ENCODE measurements around the gene RABGAP1L. TPM values are rescaled to one million over a fixed set of nuclear protein-coding genes. Genes with fewer than 3 reads are reported as not detected.

The RABGAP1L gene
- total and polyA plus RNA-seq, 2 donors (not counting 3 experiments of a cell fraction or from before 2014, with no cell fraction given) = 6.4 to 22.2 TPM

DNA sequence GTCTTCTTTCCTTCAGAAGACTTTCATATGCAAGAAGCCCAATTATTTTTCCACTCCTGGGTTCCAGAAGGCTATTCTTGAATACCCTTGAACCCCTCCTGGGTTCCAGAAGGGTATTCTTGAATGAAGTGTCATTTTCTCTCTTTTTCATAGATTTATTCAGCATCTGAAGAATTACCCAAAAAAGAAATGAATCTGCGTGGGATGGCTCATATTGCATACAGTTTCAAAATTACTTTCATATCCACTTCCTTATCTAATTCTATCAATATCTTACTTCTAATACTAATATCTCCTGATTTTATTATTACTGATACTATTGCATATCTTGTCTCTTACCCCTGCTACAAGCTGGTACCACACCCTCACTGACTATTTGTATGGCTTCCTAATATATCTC, 22.6 kb upstream of the RABGAP1L start:
- FAIRE-seq (no peak), DNase-seq (ENCODE audit: low read depth, low spot score) (no peak)
- BruUV-seq (replicated peaks) = no TSS peak
- Histone ChIP-seq H3K27ac (ENCODE audit: insufficient read depth, low read depth, low read length) (no peak overlapping the region), H2AFZ (ENCODE audit: low read depth, low read length) (no peak overlapping the region), H3K9me1 (replicated peaks; ENCODE audit: control insufficient read depth, extremely low read depth, insufficient read depth, low read length) (no peaks in the 10 kb centered on the region), H4K20me1 (replicated peaks; ENCODE audit: control insufficient read depth, extremely low read depth, insufficient read depth, low read length) (no peaks in the 10 kb centered on the region), H3K4me2 (ENCODE audit: insufficient read depth, low read length) (no peak overlapping the region), H3K36me3 (ENCODE audit: control insufficient read depth in 2 of 2, extremely low read depth in 1 of 2, insufficient read depth in 2 of 2, low read length in 2 of 2) (no peaks in the 10 kb centered on the region), H3K4me1 (ENCODE audit: control insufficient read depth, extremely low read depth, insufficient read depth, low read length) (no peaks in the 10 kb centered on the region), H3K79me2 (ENCODE audit: control insufficient read depth, insufficient read depth, low read length) (no peaks in the 10 kb centered on the region), H3K9ac (replicated peaks; ENCODE audit: extremely low read depth, insufficient read depth, low read length) (no peak overlapping the region), H3K9me3 (replicated peaks; ENCODE audit: control insufficient read depth, insufficient read depth, low read length) (no peaks in the 10 kb centered on the region), H3K27me3 (ENCODE audit: control insufficient read depth in 2 of 2, insufficient read depth in 2 of 2, low read length in 2 of 2) (peaks cover 0 to 2% of the 10 kb centered on the region in 2 experiments), H3K4me3 (replicated peaks in 1 of 3; ENCODE audit: insufficient read depth in 1 of 3, low read depth in 1 of 3, low read length in 3 of 3) (no peak overlapping the region)
- CTCF ChIA-PET = no interaction called here
- dilution Hi-C loops (cut with MboI; ENCODE audit: extremely low pct_ligation_motif_present, low sequenced_read_pairs) = no loop called here
- POLR2A ChIA-PET = no interaction called here
- no peak for TF ChIP-seq POLR2AphosphoS5 (IDR thresholded peaks at IDR 0.05; ENCODE audit: insufficient read depth, low read depth, low read length)
- no peak for TF ChIP-seq POLR2A (IDR thresholded peaks at IDR 0.05; ENCODE audit: low read depth, low read length)
- TF ChIP-seq JUN (IDR thresholded peaks at IDR 0.05; ENCODE audit: borderline replicate concordance, insufficient read depth, insufficient read length, low read depth) = no peak
- no peak for TF ChIP-seq EZH2 (IDR thresholded peaks at IDR 0.05; ENCODE audit: borderline replicate concordance, low read depth, low read length, severe bottlenecking)
- intact Hi-C loops (cut with micrococcal nuclease) = no loop called here

- TF ChIP-seq CTCF (IDR thresholded peaks at IDR 0.05; ENCODE audit: extremely low read depth in 1 of 2, insufficient read depth in 1 of 2, low read depth in 1 of 2, low read length in 2 of 2) = no peak
- TF ChIP-seq POLR2AphosphoS5 (IDR thresholded peaks at IDR 0.05; ENCODE audit: insufficient read depth, low read depth, low read length) = no peak
- TF ChIP-seq JUN (IDR thresholded peaks at IDR 0.05; ENCODE audit: borderline replicate concordance, insufficient read depth, insufficient read length, low read depth) = no peak
- no peak for TF ChIP-seq EZH2 (IDR thresholded peaks at IDR 0.05; ENCODE audit: borderline replicate concordance, low read depth, low read length, severe bottlenecking)
- no peak for TF ChIP-seq GATA2 (IDR thresholded peaks at IDR 0.05; ENCODE audit: insufficient read depth, insufficient read length, low read depth, low read length)
- TF ChIP-seq MYC (IDR thresholded peaks at IDR 0.05; ENCODE audit: low read depth, low read length) = no peak
- TF ChIP-seq POLR2A (IDR thresholded peaks at IDR 0.05; ENCODE audit: low read depth, low read length) = no peak
- TF ChIP-seq FOS (IDR thresholded peaks at IDR 0.05; ENCODE audit: borderline replicate concordance, insufficient read depth, low read length) = no peak
- TF ChIP-seq, protein P1, sequence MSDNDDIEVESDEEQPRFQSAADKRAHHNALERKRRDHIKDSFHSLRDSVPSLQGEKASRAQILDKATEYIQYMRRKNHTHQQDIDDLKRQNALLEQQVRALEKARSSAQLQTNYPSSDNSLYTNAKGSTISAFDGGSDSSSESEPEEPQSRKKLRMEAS (IDR thresholded peaks at IDR 0.05; ENCODE audit: insufficient read depth, insufficient read length) = no peak
- H3K9me3 ChIP-seq (replicated peaks; ENCODE audit: control insufficient read depth, insufficient read depth, low read length) = no peaks in the 10 kb centered on the region
- DNase-seq (ENCODE audit: low read depth, low spot score) (no peak), FAIRE-seq (no peak)
- intact Hi-C loops (cut with micrococcal nuclease) = no loop called here
- H3K9me1 ChIP-seq (replicated peaks; ENCODE audit: control insufficient read depth, extremely low read depth, insufficient read depth, low read length) = no peaks in the 10 kb centered on the region
- no TSS peak for BruUV-seq (replicated peaks)
- dilution Hi-C loops (cut with MboI; ENCODE audit: extremely low pct_ligation_motif_present, low sequenced_read_pairs) = no loop called here
- no peak overlapping the region for H3K4me3 ChIP-seq (replicated peaks in 1 of 3; ENCODE audit: insufficient read depth in 1 of 3, low read depth in 1 of 3, low read length in 3 of 3)
- no peak overlapping the region for H3K4me2 ChIP-seq (ENCODE audit: insufficient read depth, low read length)
- no peak overlapping the region for H3K9ac ChIP-seq (replicated peaks; ENCODE audit: extremely low read depth, insufficient read depth, low read length)
- POLR2A ChIA-PET = no interaction called here
- H3K79me2 ChIP-seq (ENCODE audit: control insufficient read depth, insufficient read depth, low read length) = no peaks in the 10 kb centered on the region
- H4K20me1 ChIP-seq (replicated peaks; ENCODE audit: control insufficient read depth, extremely low read depth, insufficient read depth, low read length) = no peaks in the 10 kb centered on the region
- H2AFZ ChIP-seq (ENCODE audit: low read depth, low read length) = no peak overlapping the region
- H3K27ac ChIP-seq (ENCODE audit: insufficient read depth, low read depth, low read length) = no peak overlapping the region
- peaks cover 0 to 2% of the 10 kb centered on the region in 2 experiments for H3K27me3 ChIP-seq (ENCODE audit: control insufficient read depth in 2 of 2, insufficient read depth in 2 of 2, low read length in 2 of 2)
- CTCF ChIA-PET = interaction anchor here (1.1 kb wide), 1 partner anchor 10 kb away, joined by 3 read pairs; no protein-coding TSS in a partner anchor
- H3K4me1 ChIP-seq (ENCODE audit: control insufficient read depth, extremely low read depth, insufficient read depth, low read length) = no peaks in the 10 kb centered on the region
- no peaks in the 10 kb centered on the region for H3K36me3 ChIP-seq (ENCODE audit: control insufficient read depth in 2 of 2, extremely low read depth in 1 of 2, insufficient read depth in 2 of 2, low read length in 2 of 2)
These were observed 16.5 kb upstream of the RABGAP1L start for GRCh38 chr1:174142836-174143235.

Measured in endothelial cell of umbilical vein (primary cell).